K562 (cell line): ENCODE results near the gene NAIF1. TPM values are rescaled to one million over a fixed set of nuclear protein-coding genes. Genes with fewer than 3 reads are reported as not detected.

Source experiments
- ARHGAP35 ChIP-seq: fragments of 450-650 bp; IDR thresholded peaks from 2 replicates; pipeline ENCODE4 v1.6.1; 2018; ENCODE audit not compliant: partially characterized antibody
- NRF1 ChIP-seq, 2 experiments: fragments of 450-650 bp; IDR thresholded peaks in 1 of 2; conservative IDR thresholded peaks in 1 of 2; 2 replicates each; pipeline ENCODE4 v1.6.1; 2014; ENCODE audit warnings: mild to moderate bottlenecking in 2 of 2
- RBBP5 ChIP-seq: fragments of 200-600 bp; sonication (generic); IDR thresholded peaks from 2 replicates; pipeline ENCODE4 v1.6.1; 2012; ENCODE audit warnings: borderline replicate concordance, mild to moderate bottlenecking, low read length, control low read depth, inconsistent platforms; ENCODE audit not compliant: insufficient read depth, poor library complexity, severe bottlenecking
- SRSF7 ChIP-seq: fragments of 200-400 bp; formaldehyde crosslinking; optimal IDR thresholded peaks from 2 replicates; pipeline ENCODE3; 2017; ENCODE audit warnings: mild to moderate bottlenecking, low read depth, low read length
- ZNF224 ChIP-seq: sonication (generic); formaldehyde crosslinking; IDR thresholded peaks from 2 replicates; pipeline ENCODE4 v1.8.0; 2022; ENCODE audit warnings: mild to moderate bottlenecking, missing genetic modification reagents
- polyA plus RNA-seq, 8 experiments: library from polyadenylated mRNA; depleted of rRNA in 4 of 8; stranded (reverse) in 5 of 8; unstranded in 3 of 8; fragments of >200 nt; fragmentation: Nextera tagmentation in 2 of 8; fragmentation: Illumina TruSeq in 1 of 8; extraction: Ambion mirVana in 2 of 8; extraction: Trizol in 1 of 8; gene quantifications; 2 replicates each; pipeline versions ENCODE4 v1.2.1 to v1.2.3, GENCODE V29; 2011 to 2014; ENCODE audit warnings: inconsistent platforms in 1 of 8, missing spikeins in 1 of 8
- total RNA-seq, 7 experiments: library from RNA; depleted of rRNA in 6 of 7; stranded (reverse); fragments of >200 nt in 6 of 7; fragmentation: Illumina TruSeq in 2 of 7; extraction: Trizol in 2 of 7; gene quantifications; 2 replicates each; pipeline versions ENCODE4 v1.2.1 to v1.2.3, GENCODE V29; 2011 to 2021; ENCODE audit warnings: low replicate concordance in 1 of 7
- TF ChIP-seq, protein P1 (sequence below): IDR thresholded peaks from 2 replicates; pipeline ENCODE4 v1.6.1; 2012; ENCODE audit warnings: low read depth, low read length, improper control_type of control experiment, borderline replicate concordance
- TF ChIP-seq, protein P2 (sequence below): sonication (generic); formaldehyde crosslinking; IDR thresholded peaks from 2 replicates; pipeline ENCODE4 v1.8.0; 2022; ENCODE audit warnings: mild to moderate bottlenecking, missing genetic modification reagents
- TF ChIP-seq, protein P3 (sequence below): fragments of 150-350 bp; IDR thresholded peaks from 2 replicates; pipeline ENCODE4 v1.6.1; 2014; ENCODE audit warnings: low read depth, mild to moderate bottlenecking, low read length, borderline replicate concordance

The NAIF1 gene
- total and polyA plus RNA-seq, 9 of the 15 experiments (the other 6 are each of a cell fraction or from before 2014, with no cell fraction given): 4.8 to 26.6 (median 17.2) TPM

DNA sequence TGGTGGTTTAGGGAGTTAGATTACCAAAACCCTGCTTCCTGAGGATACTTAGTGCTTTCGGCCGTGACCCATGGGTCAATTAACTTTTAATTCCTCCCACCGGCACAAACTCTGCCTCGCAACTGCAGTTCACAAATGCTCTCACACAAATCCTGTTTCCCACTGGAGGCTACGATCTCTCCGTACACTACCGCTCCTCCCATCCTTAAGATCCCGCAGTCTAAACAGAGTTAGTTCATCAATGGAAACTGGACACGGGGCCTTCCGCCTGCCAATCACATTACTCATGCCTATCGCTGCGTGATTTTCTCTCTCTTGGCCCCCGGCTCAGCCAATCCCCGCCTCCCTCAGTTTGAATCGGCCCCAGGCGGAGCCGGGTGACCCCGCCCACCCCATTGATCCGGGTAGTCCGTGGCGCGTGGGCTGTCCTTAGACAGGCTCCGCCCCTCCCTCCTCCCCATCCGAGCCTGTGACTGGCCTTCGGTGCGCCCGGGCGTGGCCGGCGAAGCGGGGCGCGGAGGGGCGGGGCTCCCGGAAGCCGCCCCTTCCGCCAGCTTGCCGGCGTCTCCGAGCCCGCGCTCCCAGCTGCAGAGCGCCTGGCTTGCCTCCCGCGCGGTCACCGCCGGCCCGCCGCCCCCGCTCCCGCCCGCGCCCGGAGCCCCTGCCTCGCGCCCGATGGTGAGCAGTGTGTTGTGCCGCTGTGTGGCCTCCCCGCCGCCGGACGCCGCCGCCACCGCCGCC, 695 bp upstream of the NAIF1 start, which contains the start of gene SLC25A25 (continued):
- TF ChIP-seq, protein P1, sequence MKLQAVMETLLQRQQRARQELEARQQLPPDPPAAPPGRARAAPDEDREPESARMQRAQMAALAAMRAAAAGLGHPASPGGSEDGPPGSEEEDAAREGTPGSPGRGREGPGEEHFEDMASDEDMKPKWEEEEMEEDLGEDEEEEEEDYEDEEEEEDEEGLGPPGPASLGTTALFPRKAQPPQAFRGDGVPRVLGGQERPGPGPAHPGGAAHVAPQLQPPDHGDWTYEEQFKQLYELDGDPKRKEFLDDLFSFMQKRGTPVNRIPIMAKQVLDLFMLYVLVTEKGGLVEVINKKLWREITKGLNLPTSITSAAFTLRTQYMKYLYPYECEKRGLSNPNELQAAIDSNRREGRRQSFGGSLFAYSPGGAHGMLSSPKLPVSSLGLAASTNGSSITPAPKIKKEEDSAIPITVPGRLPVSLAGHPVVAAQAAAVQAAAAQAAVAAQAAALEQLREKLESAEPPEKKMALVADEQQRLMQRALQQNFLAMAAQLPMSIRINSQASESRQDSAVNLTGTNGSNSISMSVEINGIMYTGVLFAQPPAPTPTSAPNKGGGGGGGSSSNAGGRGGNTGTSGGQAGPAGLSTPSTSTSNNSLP: no peak
- TF ChIP-seq, protein P2, sequence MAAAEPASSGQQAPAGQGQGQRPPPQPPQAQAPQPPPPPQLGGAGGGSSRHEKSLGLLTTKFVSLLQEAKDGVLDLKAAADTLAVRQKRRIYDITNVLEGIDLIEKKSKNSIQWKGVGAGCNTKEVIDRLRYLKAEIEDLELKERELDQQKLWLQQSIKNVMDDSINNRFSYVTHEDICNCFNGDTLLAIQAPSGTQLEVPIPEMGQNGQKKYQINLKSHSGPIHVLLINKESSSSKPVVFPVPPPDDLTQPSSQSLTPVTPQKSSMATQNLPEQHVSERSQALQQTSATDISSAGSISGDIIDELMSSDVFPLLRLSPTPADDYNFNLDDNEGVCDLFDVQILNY (CRISPR knock-in tag): no peak
- TF ChIP-seq ARHGAP35: no peak
- peak; percentile 81 to 83 for TF ChIP-seq NRF1 (conservative IDR thresholded peaks at IDR 0.05 in 1 of 2, IDR thresholded peaks at IDR 0.05 in 1 of 2)
- no peak for TF ChIP-seq ZNF224 (CRISPR knock-in tag)
- no peak for TF ChIP-seq SRSF7
- TF ChIP-seq, protein P3, sequence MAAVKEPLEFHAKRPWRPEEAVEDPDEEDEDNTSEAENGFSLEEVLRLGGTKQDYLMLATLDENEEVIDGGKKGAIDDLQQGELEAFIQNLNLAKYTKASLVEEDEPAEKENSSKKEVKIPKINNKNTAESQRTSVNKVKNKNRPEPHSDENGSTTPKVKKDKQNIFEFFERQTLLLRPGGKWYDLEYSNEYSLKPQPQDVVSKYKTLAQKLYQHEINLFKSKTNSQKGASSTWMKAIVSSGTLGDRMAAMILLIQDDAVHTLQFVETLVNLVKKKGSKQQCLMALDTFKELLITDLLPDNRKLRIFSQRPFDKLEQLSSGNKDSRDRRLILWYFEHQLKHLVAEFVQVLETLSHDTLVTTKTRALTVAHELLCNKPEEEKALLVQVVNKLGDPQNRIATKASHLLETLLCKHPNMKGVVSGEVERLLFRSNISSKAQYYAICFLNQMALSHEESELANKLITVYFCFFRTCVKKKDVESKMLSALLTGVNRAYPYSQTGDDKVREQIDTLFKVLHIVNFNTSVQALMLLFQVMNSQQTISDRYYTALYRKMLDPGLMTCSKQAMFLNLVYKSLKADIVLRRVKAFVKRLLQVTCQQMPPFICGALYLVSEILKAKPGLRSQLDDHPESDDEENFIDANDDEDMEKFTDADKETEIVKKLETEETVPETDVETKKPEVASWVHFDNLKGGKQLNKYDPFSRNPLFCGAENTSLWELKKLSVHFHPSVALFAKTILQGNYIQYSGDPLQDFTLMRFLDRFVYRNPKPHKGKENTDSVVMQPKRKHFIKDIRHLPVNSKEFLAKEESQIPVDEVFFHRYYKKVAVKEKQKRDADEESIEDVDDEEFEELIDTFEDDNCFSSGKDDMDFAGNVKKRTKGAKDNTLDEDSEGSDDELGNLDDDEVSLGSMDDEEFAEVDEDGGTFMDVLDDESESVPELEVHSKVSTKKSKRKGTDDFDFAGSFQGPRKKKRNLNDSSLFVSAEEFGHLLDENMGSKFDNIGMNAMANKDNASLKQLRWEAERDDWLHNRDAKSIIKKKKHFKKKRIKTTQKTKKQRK: no peak
- TF ChIP-seq RBBP5: no peak
